ENCODE data around the gene DYRK4.
A peak's percentile ranks its signal among the peaks of the same experiment; 100 is the strongest.

Gene DYRK4

DNA sequence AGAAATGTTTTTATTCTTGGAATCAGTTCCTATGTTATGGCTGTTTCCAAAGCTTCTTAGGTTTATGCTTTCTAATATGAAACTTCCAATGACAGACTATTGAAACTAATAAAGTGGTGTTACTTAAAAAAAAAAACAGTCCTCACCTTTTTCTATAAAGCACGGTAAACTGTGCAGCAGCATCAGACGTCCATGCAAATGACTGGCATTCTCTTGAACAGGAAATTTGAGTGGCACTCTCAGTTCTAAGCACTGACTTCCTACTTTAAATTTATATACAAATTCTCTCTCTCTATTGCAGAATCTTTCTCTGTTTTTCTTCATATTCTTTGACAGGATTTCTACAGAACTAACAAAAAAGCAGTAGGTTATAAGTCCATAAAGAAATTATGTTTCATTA is 26.1 kb upstream of the DYRK4 start:
- peak overlapping the region; percentile 89; the same call in 1 of the 2 replicates for H3K9ac ChIP-seq (ENCODE audit: low read length)
- H3K4me2 ChIP-seq (ENCODE audit: low read depth, low read length, poor library complexity, severe bottlenecking), result peak overlapping the region; percentile 97
- peaks cover 8% of the 10 kb centered on the region; the same call in 1 of the 2 replicates for H3K36me3 ChIP-seq (ENCODE audit: low read length)
- peaks cover 48% of the 10 kb centered on the region for H3K79me2 ChIP-seq (ENCODE audit: insufficient read depth, low read length)
- H3F3A ChIP-seq (ENCODE audit: insufficient read depth), result peaks cover 26% of the 10 kb centered on the region
- no peak for TF ChIP-seq EZH2phosphoT487 (conservative IDR thresholded peaks at IDR 0.05; ENCODE audit: low read length)
- no peak for TF ChIP-seq CTCF (IDR thresholded peaks at IDR 0.05; ENCODE audit: insufficient read depth, low read length, poor library complexity, severe bottlenecking)
- peak overlapping the region; percentile 90 for H3K27ac ChIP-seq (ENCODE audit: low read depth, low read length)
- no peaks in the 10 kb centered on the region for H3K9me3 ChIP-seq (ENCODE audit: insufficient read depth, low read length)
- no peaks in the 10 kb centered on the region for H4K20me1 ChIP-seq (ENCODE audit: low read depth, low read length)
- H2AFZ ChIP-seq (ENCODE audit: low read depth, low read length, severe bottlenecking), result no peak overlapping the region
- H3K9me2 ChIP-seq (replicated peaks; ENCODE audit: insufficient read depth, low read length), result no peaks in the 10 kb centered on the region
- H3K4me3 ChIP-seq (ENCODE audit: insufficient read depth, low read length, poor library complexity, severe bottlenecking), result peak overlapping the region; percentile 38
- H3K27me3 ChIP-seq (ENCODE audit: low read length), result no peaks in the 10 kb centered on the region

DNA sequence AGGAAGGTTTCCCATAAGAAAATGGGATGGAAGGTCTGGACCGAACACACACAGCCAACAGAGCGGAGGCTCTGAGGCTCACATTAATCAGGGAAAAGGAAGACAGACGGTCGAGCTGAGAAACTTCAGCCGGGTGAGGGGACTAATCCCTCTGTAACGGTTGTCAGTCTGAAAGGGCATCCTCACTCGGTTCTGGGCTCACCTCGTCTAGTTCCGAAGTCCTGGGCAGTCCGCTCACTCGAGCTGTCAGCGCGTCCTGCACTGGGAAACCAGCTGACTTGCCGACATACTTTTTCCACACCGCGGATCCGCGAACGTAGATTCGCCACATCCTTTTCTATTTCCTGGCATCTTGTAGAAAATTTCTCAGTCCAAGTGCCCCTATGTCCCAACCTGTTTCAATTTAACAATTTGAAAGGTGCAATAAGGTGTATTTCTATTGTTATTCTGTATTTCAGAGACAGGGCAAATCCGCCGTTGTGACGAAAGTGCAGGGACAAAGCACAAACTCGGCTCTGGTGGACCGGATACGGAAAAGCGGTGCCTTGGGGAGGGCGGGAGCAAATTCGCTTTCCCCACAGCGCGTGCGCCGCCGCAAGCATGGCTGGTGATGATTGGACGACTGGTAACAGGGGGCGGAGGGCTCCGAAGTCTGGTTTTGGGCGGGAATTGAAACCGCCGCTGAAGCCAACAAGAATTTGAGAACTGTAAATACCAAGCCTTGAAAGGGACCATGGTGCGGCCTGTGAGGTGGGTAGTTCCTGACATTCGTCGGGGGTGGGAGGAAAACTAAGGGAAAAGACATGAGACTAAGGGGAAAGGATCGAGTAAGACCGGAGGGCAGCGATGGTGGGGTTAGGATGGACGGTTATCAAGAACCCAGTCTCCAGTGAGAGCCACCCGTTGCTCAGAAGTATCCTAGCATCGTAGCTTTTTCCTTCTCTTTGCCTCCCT is 23.5 kb upstream of the DYRK4 start, which contains the start of gene RAD51AP1:
Gene RAD51AP1 (plus strand): TSS at position 684 of the 954 bp plus-strand sequence. CDS start 50 bp downstream, at position 734.
- H3K9me2 ChIP-seq (replicated peaks; ENCODE audit: insufficient read depth, low read length), result no peaks in the 10 kb centered on the region
- H3K36me3 ChIP-seq (ENCODE audit: low read length), result peaks cover 27% of the 10 kb centered on the region; the same call in 1 of the 2 replicates
- peak within 1 kb of the TSS; percentile 89 for H3K9ac ChIP-seq (ENCODE audit: low read length)
- peak within 1 kb of the TSS; percentile 73 for H2AFZ ChIP-seq (ENCODE audit: low read depth, low read length, severe bottlenecking)
- H3K4me2 ChIP-seq (ENCODE audit: low read depth, low read length, poor library complexity, severe bottlenecking), result peak within 1 kb of the TSS; percentile 97
- TF ChIP-seq CTCF (IDR thresholded peaks at IDR 0.05; ENCODE audit: insufficient read depth, low read length, poor library complexity, severe bottlenecking), result no peak
- no peak for TF ChIP-seq EZH2phosphoT487 (conservative IDR thresholded peaks at IDR 0.05; ENCODE audit: low read length)
- H3K4me3 ChIP-seq (ENCODE audit: insufficient read depth, low read length, poor library complexity, severe bottlenecking), result peak within 1 kb of the TSS; percentile 86
- no peaks in the 10 kb centered on the region for H4K20me1 ChIP-seq (ENCODE audit: low read depth, low read length)
- H3K27me3 ChIP-seq (ENCODE audit: low read length), result no peaks in the 10 kb centered on the region
- H3K79me2 ChIP-seq (ENCODE audit: insufficient read depth, low read length), result peaks cover 68% of the 10 kb centered on the region
- H3K9me3 ChIP-seq (ENCODE audit: insufficient read depth, low read length), result no peaks in the 10 kb centered on the region
- peaks cover 28% of the 10 kb centered on the region for H3F3A ChIP-seq (ENCODE audit: insufficient read depth)
- peak within 1 kb of the TSS; percentile 88 for H3K27ac ChIP-seq (ENCODE audit: low read depth, low read length)

GRCh38 chr12:4539167-4539870 is 22.7 kb upstream of the DYRK4 start:
- H3K9ac ChIP-seq (ENCODE audit: low read length), result peak overlapping the region; percentile 89
- H3K36me3 ChIP-seq (ENCODE audit: low read length), result peaks cover 34% of the 10 kb centered on the region
- H3F3A ChIP-seq (ENCODE audit: insufficient read depth), result peaks cover 28% of the 10 kb centered on the region
- no peaks in the 10 kb centered on the region for H3K27me3 ChIP-seq (ENCODE audit: low read length)
- no peak for TF ChIP-seq EZH2phosphoT487 (conservative IDR thresholded peaks at IDR 0.05; ENCODE audit: low read length)
- no peak for TF ChIP-seq CTCF (IDR thresholded peaks at IDR 0.05; ENCODE audit: insufficient read depth, low read length, poor library complexity, severe bottlenecking)
- H3K27ac ChIP-seq (ENCODE audit: low read depth, low read length), result peak overlapping the region; percentile 88
- H3K79me2 ChIP-seq (ENCODE audit: insufficient read depth, low read length), result peaks cover 73% of the 10 kb centered on the region
- peak overlapping the region; percentile 84 for H3K4me2 ChIP-seq (ENCODE audit: low read depth, low read length, poor library complexity, severe bottlenecking)
- 0 out of 2 replicates have a peak, but pooled peaks cover 3% of the 10 kb centered on the region for H4K20me1 ChIP-seq (ENCODE audit: low read depth, low read length)
- H2AFZ ChIP-seq (ENCODE audit: low read depth, low read length, severe bottlenecking), result no peak overlapping the region
- peak overlapping the region; percentile 86 for H3K4me3 ChIP-seq (ENCODE audit: insufficient read depth, low read length, poor library complexity, severe bottlenecking)
- no peaks in the 10 kb centered on the region for H3K9me2 ChIP-seq (replicated peaks; ENCODE audit: insufficient read depth, low read length)
- no peaks in the 10 kb centered on the region for H3K9me3 ChIP-seq (ENCODE audit: insufficient read depth, low read length)
